Non-pigmented ciliary epithelial cell (primary cell): ENCODE results near the gene FHIT.
A peak's percentile ranks its signal among the peaks of the same experiment; 100 is the strongest.

Experiments used
- DNase-seq: peaks from one replicate; pipeline ENCODE4 v3.0.0-alpha.2; 2010; ENCODE audit warnings: low read depth

FHIT gene

GRCh38 chr3:60325610-60326170 lies 925.6 kb downstream of the FHIT start:
- DNase-seq = no peak

DNA sequence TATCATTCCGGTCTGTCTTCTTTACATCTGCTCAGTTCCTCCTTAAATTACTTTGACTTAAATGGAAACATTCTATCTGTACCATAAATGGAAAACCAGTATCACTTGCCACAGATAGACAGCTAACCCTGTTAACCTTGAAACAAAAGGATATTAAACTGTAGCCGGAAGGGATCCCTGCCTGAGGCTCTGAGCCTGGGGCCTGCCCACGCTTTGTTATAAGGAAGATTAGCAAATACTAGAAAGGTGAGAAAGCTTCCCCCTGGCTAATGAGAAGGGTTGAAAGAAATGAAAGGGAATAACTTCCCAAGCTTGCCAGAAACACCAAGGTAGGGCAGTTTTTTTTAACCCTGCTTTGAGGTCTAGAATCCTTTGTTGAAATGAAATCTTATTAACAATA lies 927.6 kb downstream of the FHIT start:
- no peak for DNase-seq

GRCh38 chr3:60323180-60323579 lies 928.1 kb downstream of the FHIT start:
- no peak for DNase-seq

- DNase-seq = no peak
Observed at GRCh38 chr3:60322298-60322856, 928.9 kb downstream of the FHIT start.

DNA sequence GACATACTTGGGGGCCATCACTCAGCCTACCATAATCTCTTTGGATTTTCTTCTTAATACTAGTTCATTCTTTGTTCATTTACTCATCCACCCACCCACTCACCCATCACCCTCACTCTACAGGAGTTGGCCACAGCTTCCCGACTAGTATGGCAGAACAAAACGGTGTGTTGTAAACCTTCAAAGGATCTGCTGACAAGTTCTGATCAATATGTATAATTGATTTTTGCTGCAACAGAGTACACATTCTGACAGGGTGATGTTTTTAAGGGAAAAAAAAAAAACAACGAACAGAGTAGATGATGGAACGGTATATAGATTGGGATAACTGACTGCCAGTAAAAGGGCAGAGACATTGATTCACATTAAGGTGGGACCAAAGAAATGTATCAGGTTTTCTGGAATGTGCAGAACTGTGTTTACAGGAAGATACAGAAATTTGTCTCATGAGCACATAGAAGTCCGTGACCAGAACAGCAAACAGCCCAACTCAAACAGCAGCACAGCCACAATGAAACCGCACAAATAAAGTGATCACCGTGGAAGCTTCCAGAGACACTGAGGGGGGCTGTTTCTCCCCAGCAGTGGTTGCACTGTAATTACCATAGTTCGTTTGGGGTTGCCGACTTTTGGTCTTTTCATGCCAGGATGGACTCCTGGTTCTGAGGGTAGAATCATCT lies 931.9 kb downstream of the FHIT start:
- DNase-seq = no peak

DNA sequence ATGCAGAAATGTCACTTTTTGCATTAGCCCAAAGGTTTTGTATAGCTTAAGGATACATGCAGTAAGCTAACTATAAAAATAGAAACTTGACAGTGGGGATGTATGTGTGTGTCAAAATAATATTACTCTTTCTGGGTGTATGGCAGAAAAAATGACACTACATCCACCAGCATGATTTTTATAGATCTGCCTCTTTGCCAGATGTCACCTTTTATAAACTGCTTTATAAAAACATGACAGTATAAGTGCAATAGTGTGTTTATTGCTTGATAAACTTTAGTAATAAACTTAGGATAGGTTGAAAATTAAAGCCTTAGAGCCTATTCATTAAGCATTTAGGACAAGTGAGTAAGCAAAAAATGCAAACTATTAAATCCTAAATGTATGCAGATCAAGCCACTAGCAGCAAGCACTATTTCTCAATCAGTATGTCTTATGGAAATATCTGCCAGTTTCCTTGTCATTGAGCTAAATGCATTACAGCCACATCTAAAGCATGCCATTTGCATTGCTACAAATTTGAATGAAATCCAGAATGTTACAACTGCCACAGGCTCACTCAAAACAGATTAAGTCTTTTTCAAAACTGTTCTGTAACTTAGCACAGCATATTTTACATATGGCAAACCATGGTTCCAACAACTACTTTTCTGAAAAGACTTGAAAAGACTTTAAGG lies 935.0 kb downstream of the FHIT start:
- no peak for DNase-seq

DNA sequence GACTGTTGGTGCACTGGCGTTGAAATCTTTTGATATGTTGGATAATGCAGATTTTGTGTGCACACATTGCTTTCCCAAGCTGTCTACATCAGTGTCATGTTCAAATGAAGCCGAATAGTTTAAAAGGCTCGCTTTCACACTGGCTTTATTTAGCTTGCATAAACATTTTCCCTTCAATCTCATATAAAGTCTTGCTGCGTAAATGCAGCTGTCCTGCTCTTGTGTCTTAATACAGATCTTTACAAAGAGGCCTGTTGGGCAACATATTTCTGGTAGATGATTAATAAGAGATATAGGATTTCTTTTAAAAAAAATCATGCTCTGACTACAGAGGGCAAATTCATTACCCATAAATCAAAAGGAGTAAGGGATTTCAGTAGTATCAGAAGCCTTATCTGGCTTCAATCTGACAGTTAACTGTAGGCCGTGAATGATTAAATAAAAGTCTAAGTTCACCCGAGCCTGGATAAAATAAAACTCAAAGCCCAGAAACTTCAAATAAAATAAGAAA lies 937.2 kb downstream of the FHIT start:
- no peak for DNase-seq

GRCh38 chr3:60313231-60313798 lies 937.9 kb downstream of the FHIT start:
- no peak for DNase-seq

DNA sequence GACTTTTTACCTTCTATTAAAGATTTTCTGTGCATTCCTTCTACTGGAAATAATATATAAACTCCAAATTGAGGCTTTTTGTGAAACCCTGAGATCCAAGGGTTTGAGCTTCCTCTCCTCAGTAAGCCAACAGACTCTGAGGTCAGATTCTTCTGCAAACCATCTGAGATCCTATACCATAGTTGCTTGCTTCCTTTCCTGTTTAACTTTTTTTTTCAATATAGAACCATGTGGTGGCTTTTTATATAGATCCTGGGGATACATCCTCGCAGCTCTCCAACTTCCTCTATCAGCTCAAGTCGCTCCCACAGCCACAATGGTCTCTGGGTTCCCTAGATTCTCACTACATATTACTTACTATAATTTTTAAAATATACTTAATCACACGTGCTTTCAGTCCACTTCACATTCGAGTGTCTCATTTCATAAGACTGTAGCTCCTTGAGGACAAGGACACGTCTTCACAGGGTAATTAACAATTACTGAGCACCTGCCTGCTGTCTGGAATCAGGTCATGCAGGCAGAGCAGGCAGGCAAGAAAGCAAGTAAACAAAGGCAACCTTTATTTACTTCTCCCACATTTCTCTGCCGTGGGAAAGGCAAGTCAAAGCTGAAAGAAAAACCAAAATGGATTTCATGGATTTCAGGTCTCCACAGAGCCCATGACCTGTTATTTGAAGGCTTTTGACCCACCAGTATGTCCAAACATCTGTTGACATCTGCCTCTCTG lies 941.5 kb downstream of the FHIT start:
- no peak for DNase-seq

DNA sequence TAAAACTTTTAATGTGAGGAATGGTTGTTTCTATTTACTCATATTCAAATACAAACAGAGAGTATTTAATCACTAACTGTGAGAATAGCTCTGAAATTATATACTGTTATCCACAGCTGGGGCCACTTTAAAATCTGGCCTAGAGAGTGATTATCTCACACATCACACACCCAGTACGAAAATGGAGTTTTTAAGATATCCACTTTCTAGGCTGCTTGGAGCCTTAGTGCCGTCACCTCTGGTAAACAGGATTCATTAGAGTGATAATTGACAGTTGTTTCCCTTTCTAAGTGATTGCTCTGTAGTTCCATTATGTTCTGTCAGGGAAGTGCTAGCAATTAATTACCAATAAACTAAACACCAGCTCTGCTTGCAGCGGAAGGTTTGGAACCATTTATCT lies 942.4 kb downstream of the FHIT start:
- DNase-seq = no peak

DNA sequence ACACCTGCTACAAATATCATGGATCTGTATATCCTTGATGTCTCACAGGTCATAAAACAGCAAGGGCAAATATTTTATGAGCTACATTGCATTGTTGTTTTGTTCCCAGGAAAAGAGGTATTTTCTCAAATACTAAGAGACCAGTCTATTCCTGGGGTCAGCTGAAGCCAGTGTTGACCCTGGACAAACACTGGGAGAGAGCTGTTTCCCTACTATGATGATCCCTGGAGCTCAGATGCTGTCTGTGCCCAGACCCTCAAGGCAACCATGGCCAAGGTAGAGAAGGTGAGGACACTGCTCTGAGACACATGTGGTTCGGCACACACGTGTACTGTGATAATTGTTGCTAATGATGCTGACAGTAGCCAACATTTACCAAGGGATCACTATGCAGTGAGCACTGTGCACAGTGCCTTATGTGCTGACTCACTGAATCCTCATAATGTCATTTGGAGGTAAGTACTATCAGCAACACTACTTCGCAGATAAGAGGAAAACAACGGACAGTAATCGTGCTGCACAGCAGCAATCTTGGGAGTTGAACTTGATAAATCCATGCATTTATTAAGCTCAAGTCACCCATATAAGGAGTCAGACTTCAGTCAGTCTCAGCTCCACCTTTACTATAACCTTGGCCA lies 943.6 kb downstream of the FHIT start:
- DNase-seq = no peak

DNA sequence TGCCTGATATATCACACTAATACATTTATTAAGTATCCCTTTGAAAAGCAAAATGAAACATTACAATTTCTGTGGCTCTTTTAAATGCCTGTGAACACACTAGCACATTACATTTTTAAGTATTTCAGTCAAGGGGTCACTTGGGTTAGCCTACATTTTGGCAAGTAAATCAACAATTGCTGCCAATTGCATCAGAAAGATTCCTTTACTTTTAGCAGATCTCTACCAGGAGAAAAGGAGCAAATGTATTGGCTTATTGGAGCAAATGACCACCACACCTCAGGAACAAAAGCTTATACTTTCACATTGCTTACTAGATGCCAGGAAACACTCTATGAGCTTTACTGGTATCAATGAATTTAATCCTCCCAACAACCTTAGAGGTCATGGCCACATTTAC lies 947.1 kb downstream of the FHIT start:
- no peak for DNase-seq

- no peak for DNase-seq
Observed at GRCh38 chr3:60303160-60303559, 948.1 kb downstream of the FHIT start.

- peak; percentile 55 for DNase-seq
Observed at GRCh38 chr3:60301142-60301541, 950.1 kb downstream of the FHIT start.

- DNase-seq = no peak
Observed at GRCh38 chr3:60298141-60298540, 953.1 kb downstream of the FHIT start.

DNA sequence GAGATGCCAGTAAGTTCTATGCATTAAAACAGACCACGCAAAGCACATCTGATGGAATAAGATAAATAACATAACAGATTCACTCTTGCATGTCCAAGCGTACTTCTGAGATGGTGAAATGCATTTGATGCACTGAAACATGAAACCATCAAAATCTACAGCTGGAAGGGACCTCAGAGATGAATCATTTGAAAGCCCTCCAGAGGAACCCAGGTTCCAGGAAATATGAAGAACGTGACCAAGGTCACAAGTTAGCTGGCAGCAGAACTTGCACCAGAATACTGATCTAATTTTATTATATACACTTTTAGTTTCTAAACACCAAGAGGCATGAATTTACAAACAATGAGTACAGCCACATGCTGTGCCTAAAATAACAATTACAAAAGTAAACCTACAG lies 957.1 kb downstream of the FHIT start:
- peak; percentile 64 for DNase-seq

GRCh38 chr3:60291115-60291514 lies 960.1 kb downstream of the FHIT start:
- DNase-seq = no peak

DNA sequence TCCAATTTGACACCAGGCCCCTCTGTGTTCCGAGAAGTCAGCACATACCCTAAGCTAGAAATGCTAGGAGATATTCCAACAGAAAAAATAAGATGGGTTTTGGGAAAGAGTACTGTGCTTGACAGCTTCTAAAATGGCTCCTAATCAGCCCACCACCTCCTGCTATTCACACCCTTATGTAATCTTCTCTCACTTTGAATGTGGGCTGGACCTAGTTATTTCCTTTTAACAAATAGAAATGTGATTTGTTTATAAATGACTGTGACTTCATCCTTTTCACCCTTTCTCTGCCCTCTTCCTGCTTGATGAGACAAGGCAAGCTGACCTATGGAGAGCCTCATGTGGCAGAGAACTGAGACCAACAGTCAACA lies 961.1 kb downstream of the FHIT start:
- DNase-seq = no peak

DNA sequence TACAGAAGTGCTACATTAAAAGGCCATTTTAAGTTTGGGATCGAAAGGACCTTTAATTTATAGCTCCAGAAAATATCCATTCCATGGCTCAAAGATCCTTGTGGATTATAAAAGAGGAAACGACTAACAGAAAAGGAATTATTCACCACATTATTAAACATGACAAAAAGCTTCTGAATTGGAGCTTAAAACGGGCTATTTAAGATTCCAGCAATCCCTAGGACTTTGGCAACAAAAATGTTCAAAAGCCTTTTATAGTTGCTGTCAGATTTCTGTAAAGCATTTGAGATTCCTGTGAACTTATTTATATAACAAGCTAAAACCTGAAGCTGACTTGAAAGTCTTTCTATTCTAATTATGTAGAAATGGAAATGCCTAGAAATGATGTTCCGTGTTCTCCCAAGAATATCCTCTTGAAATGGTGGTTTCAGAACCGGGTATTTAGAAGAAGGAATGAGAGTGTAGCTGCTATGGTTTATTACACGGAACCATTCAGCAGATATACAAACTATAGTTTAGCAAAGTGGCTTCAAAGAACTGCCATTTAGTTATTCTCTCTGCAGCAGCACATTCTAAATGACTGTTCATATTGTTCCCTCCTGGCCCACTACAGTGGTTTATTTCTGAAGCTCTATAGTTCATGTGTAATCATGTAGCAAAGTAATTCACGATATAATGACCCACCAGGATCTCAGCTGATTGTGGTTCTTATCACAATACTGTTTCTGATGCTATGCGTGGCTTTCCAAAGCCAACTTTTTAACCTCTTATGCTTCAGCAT lies 961.7 kb downstream of the FHIT start:
- no peak for DNase-seq

DNA sequence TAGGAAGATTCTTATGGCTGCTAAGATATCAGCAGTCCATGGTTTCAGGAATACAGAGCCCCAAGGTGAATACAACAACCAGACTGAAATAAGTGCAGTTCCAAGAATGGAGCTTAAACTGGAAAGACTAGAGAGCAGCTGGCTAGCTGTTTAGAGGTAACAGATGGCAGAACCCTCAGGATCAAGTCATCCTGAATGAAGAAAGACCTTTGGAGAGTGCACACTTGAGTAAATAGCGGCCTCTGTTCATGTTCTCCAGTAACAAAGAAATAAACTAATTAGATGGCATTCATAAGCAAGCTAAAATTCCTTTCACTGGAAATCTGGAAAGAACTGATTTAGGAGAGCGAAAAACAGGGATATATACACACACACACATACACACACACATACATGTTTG lies 968.4 kb downstream of the FHIT start:
- no peak for DNase-seq

DNA sequence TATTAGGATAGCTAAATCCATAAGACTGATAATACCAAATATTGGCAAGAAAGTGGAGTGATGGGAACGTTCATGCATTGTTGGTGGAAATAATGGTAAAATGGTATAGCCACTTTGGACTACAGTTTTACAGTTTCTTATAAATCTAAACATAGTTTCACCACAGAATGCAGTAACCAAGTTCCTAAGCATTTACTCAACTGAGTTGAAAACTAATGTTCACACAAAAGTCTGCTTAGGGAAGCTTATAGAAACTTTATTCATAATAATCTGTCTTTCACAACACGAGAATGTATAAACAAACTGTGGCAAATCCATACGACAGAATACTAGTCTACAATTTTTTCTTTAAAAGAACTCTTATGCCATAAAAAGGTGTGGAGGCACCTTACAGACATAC lies 969.3 kb downstream of the FHIT start:
- no peak for DNase-seq
